GM21723 (cell line): ENCODE results near the gene FRMD4A.
"Not testable (repeated sequence)": the region's sequence is repeated elsewhere in the genome, so short reads cannot be mapped to it uniquely, and the experiment has no call there.

Experiments
- ATAC-seq: cut with Tn5 transposase; IDR thresholded peaks from one replicate; pipeline ENCODE4 v1.9.1; 2021; ENCODE audit warnings: mild to moderate bottlenecking, moderate library complexity; ENCODE audit not compliant: unreplicated experiment

The FRMD4A gene

DNA sequence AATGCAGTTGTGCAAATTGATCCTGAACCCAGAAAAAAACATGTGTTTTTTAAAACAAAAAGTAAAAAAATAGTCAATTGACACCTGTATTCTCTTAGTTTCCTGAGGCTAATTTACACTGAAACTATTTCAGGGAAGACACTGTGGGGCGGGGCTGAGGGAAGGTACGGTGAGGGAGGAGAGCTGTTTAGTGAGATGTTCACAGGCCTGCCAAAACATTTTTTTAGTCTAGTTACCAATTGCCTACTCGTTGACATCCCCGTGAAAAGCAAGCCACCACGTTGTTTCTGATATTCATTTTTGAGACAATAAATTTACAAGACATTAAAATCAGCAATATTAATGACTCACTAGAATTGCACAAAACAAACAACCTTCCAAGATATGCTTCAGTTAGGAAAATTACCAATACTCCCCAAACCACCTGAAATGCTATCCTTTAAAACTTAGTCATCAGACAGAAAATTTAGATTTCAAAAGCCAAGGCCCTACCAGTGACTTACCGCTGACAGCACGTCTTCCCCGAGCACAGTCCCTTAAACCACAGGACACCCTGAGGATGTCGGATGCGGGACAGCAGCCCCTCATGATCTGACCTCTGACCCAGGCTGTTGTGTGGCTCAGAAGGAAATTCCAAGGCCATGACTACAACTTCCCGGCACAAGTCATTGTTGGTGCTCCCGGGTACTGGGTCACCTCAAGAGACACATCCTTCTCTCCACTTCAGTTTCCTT is 464.8 kb downstream of the FRMD4A start:
- no peak for ATAC-seq

DNA sequence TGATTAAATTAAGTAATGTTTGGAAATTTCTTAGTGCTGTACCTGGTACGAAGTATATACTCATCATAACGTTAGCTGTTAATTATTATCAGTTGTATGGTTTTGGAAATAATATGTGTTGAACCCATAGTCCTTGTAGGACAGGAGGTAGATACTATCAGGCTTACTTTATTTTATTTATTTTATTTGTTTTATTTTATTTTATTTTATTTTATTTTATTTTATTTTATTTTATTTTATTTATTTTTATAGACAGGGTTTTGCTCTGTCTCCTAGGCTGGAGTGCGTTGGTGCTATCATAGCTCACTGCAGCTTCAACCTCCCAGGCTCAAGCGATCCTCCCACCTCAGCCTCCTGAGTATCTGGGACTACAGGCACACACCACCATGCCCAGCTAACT is 465.5 kb downstream of the FRMD4A start:
- ATAC-seq, result not testable (repeated sequence)

DNA sequence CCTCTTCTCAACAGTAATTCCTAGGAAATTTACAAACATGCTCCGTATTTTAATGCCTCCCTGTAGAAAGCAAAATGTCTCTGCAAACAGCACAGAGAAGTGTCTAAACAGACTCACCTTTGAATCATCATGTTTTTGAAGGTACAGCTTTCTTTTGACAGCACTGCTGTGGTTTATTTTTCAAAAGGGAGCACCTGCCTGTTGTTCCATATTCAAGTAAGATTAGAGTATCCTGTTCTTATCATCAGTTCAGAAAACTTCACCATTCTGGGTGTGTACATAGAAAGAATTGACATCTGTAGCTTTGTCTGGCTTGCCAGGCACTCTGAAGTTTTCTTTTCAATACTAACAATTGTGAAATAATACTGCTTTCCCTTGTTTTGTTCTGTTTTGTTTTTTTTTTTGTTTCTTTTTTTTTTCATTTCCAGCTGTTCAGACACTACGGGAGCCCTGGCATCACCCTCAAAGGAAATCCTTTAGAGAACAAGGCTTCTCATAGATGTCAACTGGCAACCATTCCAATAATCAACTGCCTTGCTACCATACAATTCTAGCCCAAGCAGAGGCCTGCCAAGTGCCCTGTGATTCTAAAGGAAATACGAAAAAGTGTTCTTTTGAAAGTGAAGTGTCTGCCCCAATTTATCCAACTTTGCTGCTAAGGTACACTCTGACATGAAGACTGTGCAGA is 468.0 kb downstream of the FRMD4A start:
- ATAC-seq, result no peak

DNA sequence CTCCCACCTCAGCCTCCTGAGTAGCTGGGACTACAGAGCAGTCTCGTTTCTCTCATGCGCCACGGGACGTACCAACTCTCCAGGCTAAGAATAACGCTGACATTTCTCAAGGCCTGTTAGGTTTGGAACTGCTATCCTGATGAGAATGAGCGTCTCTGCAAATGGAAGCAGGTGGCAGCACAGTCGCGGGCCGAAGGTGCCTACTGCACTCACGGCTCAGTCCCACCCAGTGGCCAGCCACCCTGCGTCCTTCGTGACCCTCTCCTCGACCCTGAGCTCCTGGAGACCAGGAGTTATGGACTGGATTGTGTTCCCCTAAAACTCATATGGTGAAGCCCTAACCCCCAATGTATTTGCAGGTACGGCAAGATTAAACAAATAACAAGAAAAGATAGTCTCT is 469.8 kb downstream of the FRMD4A start:
- ATAC-seq, result no peak

DNA sequence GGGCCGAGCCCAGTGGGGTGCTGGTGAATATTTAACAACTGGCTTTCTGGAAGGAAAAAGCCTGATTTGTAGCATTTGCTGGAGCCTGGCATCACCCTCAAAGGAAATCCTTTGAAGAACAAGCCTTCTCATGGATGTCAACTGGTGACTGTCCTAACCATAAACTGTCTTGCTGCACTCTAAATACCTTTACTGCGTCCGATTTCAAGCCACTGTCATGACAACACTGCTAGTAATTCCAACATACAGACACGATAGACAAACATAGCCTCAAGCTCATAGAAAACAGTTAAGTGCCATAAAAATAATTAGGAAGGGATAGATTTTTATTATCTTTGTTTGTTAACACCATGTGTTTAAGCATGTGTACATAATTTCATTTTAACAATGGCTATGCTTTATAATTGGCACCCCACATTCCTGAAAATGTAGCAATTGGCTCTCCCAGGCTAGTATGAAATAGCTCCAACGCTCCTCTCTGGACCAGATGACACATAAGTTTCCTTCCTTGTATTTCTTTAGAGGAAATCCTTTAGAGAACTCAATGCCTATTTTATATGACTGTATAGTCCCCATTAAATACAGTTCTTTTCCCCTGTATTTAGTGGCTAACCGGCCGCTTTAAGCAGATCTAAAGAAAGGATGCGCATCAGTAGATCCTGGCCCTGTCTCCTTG is 470.6 kb downstream of the FRMD4A start:
- ATAC-seq, result no peak

DNA sequence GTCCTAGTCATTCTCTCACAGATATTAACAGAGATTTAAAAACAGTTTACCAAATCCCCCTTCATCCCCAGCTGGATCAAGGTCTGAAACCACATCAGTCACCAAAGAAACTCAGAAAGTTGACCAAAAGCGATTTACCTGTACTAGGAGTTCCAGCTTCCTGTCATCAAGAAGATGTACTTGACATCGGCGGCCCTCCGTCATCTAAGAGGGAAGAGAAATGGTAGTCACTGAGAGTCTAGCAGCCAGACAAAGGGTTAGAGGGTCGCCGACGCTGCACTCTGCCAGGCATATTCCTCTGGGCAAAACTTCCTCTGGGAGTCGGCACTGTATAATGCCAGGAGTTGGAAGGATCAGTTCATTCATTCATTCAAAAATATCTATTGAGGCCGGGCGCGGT is 472.0 kb downstream of the FRMD4A start:
- no peak for ATAC-seq

DNA sequence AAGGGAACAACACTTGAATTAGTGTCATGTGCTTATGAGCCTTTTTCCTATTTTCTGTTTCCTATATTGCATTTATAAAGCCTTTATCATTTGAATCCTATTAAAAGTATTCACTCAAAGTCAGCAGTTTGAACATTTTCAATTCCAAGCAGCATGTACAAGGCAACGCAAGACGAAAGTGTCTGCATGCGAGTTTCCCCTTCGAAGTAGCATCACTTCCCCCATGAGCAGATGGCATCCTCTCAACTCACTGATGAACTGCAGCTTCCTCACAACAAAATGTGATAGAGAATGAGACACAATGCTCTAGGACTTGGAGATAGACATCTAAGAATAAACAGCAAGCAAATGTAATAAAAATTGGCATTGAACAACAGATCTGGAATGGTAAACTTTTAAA is 473.3 kb downstream of the FRMD4A start:
- no peak for ATAC-seq

DNA sequence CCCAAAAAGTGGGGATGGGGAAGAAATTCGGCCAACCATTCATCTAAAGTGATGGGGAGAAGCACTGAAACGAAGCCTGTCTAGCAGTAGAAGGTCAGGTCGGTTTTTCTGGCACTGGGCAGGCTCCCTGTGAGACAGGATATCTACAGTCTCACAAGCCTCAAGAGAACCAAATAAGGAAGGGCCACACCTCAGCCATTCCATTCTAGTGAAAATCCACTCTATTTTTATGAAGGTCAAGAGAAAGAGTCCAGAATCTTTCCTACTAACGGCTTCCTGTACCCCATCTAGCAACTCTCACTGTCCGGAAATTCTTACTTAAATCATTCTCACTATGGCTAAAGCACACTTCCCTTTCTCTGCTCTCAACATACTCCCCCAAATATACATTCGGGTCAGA is 476.9 kb downstream of the FRMD4A start:
- ATAC-seq, result no peak

DNA sequence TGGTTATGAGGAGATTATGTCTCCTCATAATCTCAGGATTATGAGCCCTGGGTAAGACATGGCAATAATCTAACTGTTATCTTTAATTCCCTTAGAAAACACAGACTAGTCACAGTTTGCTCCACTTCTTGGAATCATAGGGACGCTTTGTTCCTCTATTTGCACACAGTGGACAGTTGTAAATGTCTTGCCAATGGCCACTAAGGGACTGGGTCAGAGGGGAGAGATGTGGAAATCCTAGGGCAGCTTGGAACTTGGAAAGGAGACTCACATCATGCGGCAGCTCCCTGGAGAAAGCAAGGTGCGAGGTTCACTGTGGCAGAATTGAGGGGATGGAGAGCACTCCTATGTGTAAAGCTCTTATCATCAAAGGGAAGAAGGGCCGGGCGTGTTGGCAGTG is 477.9 kb downstream of the FRMD4A start:
- no peak for ATAC-seq

DNA sequence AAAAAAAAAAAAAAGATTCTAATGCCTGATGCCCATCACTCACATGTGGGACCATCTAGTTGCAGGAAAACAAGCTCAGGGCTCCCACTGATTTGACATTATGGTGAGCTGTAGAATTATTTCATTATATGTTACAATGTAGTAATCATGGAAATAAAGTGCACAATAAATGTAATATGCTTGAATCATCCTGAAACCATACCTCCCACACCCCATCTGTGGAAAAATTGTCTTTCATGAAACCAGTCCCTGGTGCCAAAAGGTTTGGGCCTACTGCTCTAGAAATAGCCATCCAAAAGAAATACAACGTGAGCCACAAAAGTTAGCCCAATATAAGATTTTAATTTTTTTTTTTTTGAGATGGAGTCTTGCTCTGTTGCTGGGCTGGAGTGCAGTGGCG is 478.8 kb downstream of the FRMD4A start:
- no peak for ATAC-seq

DNA sequence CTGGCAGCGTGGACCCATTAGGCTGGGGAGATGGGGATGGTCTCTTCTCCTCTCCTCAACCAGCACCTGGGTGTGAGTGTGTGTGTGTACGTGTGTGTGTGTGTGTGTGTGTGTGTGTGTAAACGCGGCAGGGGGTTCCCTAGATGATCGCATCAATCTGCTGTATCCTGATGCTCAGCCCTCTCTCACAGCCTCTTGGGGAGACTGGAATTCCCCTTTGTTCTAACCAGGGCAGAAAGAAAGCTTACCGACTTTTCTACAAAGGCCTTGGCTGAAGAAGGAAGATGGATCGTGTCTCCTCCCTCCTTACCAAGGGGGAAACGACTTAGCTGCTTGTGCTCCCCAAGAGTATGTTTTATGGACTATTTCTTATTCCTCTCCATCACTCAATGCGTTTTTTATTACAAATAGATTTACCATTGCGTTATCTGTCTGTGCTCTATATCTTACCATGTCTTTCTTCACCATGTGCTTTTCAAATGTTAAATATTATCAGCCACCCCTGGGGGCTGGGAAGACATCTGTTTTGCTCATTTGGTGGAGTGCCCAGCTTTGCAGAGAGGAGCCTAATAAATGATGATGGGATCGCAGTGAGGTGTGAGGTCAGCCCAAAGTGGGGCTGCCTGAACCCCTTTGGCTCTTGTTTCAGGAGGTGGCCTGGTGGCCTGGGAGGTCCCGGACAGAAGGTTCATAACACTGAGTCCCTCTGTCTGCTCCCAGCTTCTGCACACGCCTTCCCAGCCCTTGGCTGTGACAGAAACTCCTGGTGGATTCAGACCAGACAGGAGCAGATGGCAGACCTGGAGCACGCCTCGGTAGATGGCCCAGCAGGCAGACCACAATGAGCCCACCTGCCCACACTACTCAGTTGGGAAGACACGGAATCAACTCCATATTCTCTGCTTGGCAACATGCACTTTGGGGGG is 481.9 kb downstream of the FRMD4A start:
- ATAC-seq, result no peak

DNA sequence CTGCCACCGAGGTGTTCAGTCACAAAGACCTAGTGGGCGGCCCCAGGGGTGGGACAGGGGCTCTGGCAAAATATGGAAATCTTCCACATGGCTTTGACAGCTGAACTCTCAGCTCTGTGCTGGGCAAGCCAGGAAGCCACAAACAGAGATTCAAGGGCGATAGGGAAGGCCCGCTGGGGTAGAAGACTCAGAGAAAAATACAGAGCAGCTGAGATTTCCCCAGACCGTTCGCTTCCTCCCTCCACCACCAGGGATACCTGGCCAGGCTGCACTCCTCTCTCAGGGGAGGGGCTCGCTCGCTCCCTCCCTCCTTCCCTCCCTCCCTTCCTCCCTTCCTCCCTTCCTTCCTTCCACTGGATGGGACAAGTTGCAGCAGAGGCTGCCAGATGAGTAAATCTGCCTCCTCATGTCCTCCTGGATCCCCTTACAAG is 483.5 kb downstream of the FRMD4A start:
- no peak for ATAC-seq

DNA sequence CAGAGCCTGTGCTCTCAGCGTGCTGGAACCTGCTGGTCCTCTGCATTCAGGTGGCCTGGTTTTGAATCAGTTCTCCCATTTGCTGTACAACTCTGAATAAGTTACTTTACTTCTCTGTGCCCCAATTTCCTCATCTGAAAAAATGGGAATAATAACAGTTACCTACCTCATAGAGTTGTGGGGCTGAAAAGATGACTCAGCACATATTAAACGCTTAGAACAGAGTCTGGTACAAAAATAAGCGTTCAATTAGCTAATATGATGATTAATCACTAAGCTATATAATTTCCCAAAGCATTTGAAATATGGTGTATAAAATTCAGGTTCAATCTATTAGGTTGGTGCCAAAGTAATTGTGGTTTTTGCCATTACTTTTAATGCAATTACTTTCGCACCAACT is 484.8 kb downstream of the FRMD4A start:
- no peak for ATAC-seq

DNA sequence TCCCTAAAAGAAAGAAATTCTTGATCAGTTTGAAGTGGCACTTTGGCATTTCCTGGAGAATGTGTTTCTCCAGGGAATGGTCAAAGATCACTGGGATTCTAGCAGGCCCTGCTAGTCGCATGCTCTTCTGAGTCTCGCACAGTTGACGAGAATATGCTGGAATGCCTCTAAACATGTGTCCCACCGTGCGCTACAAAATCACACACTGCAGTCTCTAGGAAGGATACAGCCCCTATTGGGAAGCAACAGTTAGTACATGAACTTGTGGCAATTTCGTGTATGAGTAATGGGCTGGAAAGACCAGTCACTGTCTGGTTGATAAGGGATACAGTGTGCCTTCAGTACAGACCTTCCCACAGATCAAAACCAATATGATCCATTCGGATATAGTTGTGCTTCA is 486.1 kb downstream of the FRMD4A start:
- no peak for ATAC-seq

DNA sequence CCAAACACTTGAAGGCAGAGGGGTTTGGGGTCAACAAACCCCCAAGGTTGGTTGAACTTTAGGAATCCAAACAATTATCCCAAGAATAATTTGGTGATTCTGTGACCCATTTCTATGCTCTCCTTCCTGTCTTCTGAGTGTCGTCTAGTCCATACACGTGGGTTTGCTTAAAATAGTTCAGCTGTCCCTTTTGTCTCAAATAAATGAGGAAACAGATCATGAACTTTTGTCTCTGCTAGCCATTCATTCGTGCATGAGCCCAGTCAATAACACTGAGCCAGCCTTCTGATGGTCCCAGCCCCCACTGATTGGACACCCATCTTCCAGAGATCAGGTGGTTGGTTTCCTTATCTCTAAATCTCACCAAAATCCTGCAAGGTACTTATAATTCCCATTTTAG is 488.6 kb downstream of the FRMD4A start:
- no peak for ATAC-seq

DNA sequence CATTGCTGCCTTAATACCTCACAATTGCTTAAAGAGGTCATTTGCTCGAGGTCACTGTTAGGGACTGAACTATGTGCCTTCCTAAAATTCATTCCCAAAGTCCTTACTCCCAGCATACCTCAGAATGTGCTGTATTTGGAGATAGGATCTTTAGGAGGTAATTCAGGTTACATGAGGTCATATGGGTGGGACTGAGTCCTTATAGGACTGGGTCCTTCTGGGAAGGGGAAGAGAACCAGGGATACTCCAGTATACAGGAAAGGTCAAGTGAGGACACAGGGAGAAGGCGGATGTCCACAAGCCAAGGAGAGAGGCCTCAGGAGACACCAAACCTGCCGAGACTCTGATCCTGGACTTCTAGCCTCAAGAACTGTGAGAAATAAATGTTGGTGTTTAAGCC is 490.7 kb downstream of the FRMD4A start:
- ATAC-seq, result no peak

DNA sequence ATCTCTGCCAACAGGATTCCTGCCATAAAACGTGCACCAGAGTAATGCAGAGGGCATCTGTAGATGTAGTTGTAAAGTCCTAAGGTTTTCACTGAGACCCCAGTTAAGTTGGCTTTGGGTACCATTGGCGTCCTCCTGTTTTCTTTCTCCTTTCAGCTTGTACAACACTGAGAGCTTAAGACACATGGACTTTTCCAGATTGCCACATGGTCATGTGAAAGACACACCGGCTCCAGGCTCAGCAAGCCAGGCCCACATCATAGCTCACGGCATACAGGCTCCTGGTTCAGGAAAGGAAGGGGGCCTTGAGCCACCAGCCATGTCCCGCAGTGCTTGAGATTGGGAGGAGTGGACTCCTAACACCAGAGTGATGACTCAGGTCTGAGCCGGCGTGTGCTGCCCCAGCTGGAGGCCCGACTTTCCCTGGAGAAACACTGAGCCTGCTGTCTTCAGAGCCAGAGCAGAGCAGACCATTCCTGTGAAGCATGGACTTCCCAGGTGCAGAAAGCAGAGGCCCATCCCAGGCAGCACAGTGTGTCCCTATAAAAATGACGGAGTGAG is 491.2 kb downstream of the FRMD4A start:
- no peak for ATAC-seq

DNA sequence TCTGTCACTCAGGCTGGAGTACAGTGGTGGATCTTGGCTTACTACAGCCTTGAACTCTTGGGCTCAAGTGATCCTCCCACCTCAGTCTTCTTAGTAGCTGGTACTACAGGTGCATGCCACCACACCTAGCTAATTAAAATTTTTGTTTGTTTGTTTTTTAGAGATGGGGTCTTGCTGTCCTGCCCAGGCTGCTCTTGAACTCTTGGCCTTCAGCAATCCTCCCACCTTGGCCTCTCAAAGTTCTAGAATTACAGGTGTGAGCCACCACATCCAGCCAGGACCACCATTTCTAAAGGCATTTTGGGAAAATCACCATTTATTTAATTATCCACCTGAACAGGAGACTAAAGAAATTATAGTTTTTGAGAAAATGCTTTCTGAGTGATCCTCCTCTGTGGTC is 491.7 kb downstream of the FRMD4A start:
- no peak for ATAC-seq

DNA sequence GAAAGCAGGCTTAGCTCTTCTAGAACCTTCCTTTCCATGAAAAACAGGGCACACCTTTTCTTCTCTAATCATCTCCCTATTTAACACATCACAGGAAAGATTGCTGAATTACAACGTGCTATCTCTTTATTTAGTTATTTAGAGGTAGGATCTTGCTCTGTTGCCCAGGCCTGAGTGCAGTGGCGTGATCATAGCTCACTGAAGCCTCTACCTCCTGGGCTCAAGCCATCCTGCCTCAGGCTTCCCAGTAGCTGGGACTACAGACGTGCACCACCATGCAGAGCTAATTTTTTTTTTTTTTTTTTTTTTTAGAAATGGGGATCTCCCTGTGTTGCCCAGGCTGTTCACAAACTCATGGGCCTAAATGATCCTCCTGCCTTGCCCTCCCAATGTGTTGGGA is 492.8 kb downstream of the FRMD4A start:
- ATAC-seq, result no peak

DNA sequence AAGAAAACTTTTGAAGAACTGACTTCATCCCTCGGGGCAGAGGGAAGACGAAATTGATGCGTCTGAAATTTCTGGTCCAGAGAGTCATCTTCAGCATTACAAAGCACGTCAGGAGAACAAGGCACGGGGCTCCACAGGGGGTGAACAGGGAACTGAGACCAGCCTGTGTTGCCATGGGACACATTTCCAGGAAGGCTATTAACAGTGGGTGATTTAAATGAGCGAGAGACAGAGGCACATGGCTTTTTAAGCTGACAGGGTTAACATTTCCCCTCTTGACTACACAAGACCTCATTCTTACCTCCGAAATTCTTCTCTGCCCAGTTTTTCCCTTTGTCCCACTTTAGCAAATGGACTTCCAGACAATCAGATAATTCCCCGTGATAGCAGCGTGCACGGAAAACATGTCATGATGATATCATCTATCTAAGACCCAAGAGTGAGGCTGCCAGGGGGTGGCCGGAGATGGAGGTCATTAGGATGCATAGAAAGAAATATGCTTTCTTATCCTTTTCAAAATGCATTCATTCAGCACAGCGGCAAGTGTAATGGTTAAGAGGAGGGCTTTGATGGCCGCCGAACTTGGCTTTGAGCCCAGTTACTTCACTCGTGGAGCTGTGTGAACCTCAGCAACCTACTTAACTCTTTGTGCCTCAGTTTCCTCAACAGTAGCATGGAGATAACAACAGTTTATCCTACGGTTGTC is 496.0 kb downstream of the FRMD4A start:
- ATAC-seq, result no peak
